NK-92 (cell line): ENCODE measurements around the gene DYNC1H1.

Experiments used
- DNase-seq: peaks from one replicate; lab custom pipeline; 2025; ENCODE audit not compliant: unreplicated experiment; lab: John Stamatoyannopoulos, UW

Gene DYNC1H1

GRCh38 chr14:101991352-101991751 is 27.0 kb downstream of the DYNC1H1 start:
- DNase-seq, result no peak

GRCh38 chr14:101992708-101993107 is 28.3 kb downstream of the DYNC1H1 start:
- no peak for DNase-seq

DNA sequence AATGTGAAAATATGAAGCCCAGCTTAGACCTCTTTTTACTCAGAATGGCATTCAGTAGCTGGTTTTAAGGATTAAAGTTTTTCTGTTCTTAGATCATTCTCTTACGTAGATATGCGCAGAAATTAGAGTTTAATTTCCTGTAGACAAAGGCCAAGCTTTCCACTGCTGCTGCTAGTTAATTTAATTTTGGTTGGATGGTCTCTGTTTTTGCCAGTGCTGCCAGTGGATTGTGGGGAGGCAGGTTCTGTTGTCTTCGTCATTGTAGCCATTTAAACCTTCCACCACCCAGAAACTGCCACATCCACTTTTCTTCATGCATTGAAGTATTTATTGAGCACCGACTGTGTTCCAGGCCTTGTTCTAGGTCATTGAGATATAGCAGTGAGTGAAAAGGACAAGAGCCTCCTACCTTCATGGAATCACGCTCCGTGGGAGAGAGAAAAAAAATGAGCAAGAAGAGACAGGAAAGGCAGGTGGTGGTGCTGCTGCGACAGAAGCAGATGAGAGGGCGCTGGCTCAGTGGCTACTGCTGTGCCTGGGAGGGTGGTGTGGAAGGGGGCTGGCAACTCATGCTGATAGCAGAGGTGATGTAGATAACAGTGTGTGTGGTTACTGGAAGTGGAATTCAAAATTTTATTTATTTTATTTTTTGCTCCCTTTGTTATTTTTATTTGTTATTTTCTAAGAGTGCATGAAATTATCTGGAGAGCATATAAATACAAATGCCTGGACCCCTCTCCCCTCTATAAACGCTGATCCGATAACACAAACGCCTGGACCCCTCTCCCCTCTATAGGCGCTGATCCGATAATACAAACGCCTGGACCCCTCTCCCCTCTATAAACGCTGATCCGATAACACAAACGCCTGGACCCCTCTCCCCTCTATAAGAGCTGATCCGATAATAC is 33.3 kb downstream of the DYNC1H1 start:
- no peak for DNase-seq

- no peak for DNase-seq
These were observed 36.5 kb downstream of the DYNC1H1 start for GRCh38 chr14:102000902-102001301.

DNA sequence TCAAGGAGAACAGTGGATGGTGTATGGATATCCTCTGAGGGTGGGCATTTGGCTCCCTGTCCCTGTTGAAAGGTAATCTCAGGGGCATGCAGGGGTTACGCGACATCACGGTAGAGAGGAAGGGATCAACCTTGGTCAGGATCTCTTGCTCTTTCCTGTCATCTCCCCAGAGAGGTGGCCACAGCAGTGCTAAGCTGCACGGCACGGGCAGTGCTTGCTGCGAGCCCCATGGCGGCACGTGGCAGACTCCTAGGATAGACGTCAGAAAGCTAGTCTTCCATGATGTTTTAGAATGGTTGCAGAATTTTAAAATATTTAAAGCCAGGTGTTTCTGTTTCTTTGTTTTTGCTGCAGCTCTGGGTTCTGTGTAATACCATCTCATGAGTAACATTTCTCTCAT is 41.0 kb downstream of the DYNC1H1 start:
- no peak for DNase-seq

DNA sequence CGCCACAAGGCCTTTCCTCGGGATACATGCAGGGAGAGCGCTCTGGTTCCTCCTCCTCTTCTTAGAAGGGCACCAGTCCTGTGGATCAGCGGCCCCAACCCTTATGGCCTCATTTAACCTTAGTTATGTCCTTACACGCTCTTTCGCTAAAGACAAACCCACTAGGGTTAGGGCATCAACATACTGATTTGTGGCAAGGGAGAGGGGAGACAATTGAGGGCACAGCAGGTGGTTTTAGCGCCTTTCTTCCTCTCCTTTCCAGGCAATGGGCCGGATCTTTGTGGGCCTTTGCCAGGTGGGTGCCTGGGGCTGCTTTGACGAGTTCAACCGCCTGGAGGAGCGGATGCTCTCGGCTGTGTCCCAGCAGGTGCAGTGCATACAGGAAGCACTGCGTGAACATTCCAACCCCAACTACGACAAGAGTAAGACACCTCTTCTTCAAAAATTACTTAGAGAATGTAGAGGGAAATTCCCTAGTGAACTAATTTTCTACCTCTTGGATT is 43.6 kb downstream of the DYNC1H1 start:
- DNase-seq, result no peak

- no peak for DNase-seq
These were observed 44.5 kb downstream of the DYNC1H1 start for GRCh38 chr14:102008891-102009290.

DNA sequence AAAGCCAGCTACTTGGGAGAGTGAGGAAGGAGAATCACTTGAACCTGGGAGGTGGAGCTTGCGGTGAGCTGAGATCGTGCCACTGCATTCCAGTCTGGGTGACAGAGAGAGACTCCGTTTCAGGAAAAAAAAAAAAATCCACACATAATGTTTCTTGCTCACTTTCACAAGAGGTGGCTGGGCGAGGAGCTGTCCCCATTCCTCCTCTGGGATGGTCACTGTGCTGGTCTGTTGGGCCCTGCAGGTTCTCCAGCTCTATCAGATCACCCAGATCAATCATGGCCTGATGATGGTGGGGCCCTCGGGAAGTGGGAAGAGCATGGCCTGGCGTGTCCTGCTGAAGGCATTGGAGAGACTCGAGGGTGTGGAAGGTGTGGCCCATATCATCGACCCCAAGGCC is 47.3 kb downstream of the DYNC1H1 start:
- no peak for DNase-seq

GRCh38 chr14:102012336-102012735 is 48.0 kb downstream of the DYNC1H1 start:
- no peak for DNase-seq

- DNase-seq, result no peak
These were observed 49.4 kb downstream of the DYNC1H1 start for GRCh38 chr14:102013669-102014200.

GRCh38 chr14:102015045-102015685 is 50.8 kb downstream of the DYNC1H1 start:
- no peak for DNase-seq

DNA sequence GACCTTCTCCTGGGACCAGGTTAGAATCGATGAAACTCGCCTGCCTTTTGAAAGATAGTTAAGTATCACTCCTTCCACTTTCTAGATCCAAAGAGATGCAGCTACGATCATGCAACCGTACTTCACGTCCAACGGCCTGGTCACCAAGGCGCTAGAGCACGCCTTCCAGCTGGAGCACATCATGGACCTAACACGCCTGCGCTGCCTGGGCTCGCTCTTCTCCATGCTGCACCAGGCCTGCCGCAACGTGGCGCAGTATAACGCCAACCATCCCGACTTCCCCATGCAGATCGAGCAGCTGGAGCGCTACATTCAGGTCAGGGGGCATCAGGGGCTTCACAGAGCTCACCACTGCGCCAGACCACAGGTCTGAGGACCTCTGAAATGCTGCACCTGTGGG is 51.4 kb downstream of the DYNC1H1 start:
- no peak for DNase-seq

GRCh38 chr14:102016420-102017090 is 52.2 kb downstream of the DYNC1H1 start:
- no peak for DNase-seq

- no peak for DNase-seq
These were observed 53.9 kb downstream of the DYNC1H1 start for GRCh38 chr14:102018251-102018650.

- no peak for DNase-seq
These were observed 54.7 kb downstream of the DYNC1H1 start for GRCh38 chr14:102019006-102019540.

DNA sequence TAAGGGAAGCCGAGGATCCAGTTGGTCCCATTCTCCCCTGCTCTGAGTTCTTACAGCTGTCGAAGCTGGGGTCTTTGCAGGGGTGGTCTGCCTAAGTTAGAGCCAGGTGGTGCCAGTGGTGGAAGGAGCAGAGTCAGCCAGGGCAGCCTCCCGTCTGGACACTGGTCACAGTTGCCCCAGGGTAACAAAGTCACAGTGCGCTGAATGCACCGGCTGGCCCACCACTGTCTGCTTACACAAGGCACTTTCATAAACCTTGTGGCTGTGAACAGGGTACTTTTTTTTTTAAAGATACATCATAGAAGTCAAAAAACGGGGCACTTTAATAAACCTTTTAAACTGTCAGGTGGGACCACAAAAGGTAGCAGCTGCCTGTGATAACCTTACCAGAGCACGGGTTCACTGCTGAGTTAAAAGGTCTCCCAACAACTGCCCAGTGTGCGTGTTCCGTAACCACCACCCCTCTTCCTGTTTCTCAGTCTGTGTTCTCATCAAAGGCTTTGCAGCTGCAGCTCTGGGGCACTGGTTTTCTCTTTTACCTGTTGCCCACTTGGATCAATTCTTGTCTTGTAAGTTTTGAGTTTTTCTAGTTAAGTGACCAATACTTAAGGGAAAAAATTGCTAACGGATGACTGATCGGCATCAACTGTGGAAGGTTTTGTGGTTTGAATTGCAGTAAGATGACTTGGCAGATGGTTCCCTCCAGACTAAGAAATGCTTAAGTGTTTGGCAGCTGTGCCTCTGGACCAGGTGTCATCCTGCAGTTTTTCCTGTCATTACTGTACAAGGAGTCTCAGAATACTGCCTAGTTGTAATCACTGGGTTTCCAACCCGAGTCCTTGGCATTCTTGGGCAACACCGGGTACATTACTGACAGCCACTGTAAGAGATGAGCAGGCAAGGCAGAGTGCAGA is 55.9 kb downstream of the DYNC1H1 start:
- no peak for DNase-seq

DNA sequence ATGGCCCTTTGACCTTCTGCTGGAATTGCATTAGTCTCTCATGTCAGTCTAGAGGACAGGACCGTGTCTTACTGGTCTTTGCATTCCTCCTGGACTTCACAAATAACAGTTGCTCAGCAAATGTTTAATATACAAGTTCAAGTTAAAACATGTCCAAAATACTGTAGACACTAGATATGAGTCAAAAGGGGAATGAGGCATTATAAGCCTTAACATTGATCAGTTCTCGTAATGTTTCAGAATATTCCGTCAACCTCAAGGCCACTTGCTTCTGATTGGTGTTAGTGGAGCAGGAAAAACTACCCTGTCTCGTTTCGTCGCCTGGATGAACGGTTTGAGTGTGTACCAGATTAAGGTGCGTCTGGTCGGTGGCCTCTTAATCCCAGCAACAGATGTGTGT is 62.6 kb downstream of the DYNC1H1 start:
- DNase-seq, result no peak

DNA sequence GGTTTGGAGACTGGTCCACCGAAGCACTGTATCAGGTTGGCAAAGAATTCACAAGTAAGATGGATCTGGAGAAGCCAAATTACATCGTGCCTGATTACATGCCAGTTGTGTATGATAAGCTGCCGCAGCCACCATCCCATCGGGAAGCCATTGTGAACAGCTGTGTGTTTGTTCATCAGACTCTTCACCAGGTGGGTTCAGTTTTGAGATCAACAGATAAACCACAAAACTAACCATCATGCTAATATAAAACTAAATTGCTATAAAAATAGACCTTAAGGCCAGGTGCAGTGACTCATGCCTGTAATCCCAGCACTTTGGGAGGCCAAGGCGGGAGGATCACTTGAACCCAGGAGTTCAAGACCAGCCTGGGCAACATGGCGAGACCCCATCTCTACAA is 63.6 kb downstream of the DYNC1H1 start:
- no peak for DNase-seq

GRCh38 chr14:102028733-102029132 is 64.4 kb downstream of the DYNC1H1 start:
- DNase-seq, result no peak

GRCh38 chr14:102029956-102030355 is 65.6 kb downstream of the DYNC1H1 start:
- DNase-seq, result no peak
